ENCODE data around the gene ZDHHC11B.
"Not testable (repeated sequence)": the region's sequence is repeated elsewhere in the genome, so short reads cannot be mapped to it uniquely, and the experiment has no call there.

The ZDHHC11B gene

GRCh38 chr5:683551-684481, 100.7 kb downstream of the ZDHHC11B start:
- DNase-seq, result no peak

- DNase-seq, result not testable (repeated sequence)
These were observed 101.7 kb downstream of the ZDHHC11B start for GRCh38 chr5:682651-683358.

DNA sequence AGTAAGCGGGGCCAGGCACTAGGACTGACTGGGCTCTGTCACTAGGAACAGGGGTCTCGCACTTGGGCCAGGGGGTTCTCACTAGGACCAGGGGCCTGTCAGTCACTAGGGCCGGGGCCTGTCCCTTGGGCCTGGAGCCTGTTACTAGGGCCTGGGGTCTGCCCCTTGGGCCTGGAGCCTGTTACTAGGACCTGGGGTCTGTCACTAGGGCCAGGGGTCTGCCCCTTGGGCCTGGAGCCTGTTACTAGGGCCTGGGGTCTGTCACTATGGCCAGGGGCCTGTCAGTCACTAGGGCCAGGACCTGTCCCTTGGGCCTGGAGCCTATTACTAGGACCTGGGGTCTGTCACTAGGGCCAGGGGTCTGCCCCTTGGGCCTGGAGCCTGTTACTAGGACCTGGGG, 102.3 kb downstream of the ZDHHC11B start:
- not testable (repeated sequence) for DNase-seq

DNA sequence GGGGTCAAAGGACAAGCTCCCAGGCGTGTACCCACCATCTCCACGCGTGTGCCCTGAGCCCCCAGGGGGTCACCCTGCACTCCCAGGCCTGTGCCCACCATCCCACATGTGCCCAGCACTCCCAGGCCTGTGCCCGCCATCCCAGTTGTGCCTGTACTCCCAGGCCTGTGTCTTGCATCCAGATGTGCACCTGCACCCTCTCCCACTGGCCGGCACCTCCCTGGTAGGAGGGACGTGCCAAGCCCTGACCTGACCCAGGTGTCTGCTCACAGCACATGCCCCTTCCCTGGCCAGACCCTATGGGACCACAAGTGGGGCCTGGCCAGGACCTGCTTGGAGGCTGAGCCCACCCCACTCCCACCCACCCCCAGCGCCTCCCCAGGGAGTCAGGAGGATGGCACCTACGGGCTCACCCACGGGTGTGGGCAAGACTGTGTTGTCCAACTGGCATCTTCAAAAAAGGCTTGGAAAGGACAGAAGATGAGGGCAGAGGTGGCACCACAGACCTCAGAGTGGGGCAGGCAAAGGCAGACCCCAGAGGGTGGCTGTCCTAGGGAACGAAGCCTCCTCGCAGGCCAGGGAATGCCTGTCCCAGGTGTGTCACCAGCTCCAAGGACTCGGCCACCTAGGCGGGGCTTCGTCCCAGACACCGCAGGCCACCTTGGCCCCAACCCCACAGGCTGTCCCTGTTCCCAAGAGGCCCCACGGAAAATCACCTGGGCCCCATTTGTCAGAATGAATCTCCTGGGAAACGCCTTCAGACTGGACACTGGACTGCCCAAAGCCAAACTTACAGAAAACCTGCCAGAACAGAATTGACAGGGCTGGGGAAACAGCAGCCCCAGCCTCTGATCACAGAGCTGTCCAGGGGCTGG, 103.0 kb downstream of the ZDHHC11B start:
- DNase-seq, result not testable (repeated sequence)

DNA sequence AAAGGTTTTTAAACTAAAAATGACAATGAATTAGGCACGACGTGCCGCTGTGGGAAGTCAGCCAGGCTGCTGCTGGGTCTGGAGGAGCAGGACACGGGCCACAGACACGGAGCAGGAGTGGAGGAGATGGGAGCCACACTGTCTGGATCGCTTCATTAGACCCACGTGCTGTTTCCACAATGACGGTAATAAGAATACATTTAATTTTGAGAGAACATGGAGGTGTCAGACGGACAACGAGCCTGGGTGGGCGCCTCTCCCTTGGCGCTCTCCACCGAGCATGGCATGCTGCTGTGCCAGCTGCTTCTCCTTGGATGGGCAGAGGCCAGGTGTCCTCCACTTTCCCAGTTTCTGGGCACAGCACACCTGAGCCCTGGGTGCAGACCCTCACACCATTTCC, 103.7 kb downstream of the ZDHHC11B start:
- not testable (repeated sequence) for DNase-seq

GRCh38 chr5:680118-680795, 104.3 kb downstream of the ZDHHC11B start:
- not testable (repeated sequence) for DNase-seq

DNA sequence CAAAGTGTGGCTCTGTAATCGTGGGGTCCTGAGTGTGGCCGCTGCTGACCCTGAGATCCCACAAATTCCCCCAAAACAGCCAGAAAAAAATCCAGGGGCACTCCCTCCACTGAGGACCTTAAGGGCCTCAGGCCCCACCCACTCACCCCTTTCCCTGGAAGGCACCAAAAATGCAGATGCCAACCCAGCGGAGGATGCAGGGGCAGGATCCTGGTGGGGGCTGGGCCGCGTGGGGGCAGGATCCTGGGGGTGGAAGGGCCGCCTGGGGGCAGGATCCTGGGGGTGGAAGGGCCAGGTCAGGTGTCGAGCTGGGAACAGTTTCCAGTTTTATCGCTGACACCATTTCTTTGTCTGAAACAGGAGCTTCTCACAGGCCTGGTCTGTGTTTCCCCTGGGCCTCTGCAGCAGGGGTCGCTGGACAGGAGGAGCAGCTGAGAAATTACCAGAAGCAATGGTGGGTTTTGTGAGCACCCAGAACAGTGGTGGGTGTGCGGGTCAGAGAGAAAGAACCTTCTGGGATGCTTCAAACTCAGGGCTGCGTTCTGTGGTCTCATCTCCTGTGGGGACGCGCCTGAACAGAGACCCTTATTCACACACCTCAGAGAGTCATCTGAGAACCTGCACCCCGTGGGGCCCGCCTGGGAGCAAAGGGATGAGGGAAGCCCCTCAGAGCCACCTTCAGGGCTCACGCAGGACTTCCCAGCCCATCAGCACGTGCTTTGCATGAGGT, 105.2 kb downstream of the ZDHHC11B start:
- DNase-seq, result not testable (repeated sequence)

DNA sequence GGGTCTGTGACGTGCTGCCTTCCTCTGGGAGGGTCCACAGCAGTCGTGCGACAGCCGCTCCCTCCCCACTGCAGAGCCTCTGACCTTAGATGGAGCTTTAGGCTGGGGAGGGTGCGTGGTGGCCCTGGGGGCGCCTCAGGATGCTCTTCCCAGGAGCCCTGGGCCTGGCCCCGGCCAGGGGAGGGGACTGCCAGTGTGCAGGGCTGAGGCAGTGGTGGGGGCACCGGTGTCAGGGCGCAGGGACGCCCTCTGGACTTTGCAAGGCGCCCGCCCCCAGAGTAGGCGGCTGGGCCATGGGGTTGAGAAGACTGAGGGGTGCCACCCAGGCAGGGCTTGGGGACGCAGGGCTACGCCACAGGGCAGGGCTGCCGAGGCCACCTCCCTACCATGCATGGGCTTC, 106.0 kb downstream of the ZDHHC11B start:
- not testable (repeated sequence) for DNase-seq

- DNase-seq, result no peak
These were observed 107.1 kb downstream of the ZDHHC11B start for GRCh38 chr5:677131-678101.

DNA sequence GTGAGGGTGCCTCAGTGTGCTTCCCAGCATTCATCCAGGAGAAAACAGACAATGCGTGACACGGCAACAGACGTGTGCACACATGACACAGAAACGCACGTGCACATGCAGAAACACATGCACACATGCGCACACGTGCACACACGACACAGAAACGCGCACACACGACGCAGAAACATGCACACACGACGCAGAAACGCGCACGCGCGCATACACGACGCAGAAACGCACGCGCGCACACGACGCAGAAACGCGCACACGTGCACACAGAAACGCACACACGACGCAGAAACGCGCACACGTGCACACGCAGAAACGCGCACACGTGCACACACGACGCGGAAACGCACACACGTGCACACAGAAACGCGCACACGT, 107.8 kb downstream of the ZDHHC11B start:
- no peak for DNase-seq

GRCh38 chr5:675871-676698, 108.4 kb downstream of the ZDHHC11B start:
- DNase-seq, result no peak

DNA sequence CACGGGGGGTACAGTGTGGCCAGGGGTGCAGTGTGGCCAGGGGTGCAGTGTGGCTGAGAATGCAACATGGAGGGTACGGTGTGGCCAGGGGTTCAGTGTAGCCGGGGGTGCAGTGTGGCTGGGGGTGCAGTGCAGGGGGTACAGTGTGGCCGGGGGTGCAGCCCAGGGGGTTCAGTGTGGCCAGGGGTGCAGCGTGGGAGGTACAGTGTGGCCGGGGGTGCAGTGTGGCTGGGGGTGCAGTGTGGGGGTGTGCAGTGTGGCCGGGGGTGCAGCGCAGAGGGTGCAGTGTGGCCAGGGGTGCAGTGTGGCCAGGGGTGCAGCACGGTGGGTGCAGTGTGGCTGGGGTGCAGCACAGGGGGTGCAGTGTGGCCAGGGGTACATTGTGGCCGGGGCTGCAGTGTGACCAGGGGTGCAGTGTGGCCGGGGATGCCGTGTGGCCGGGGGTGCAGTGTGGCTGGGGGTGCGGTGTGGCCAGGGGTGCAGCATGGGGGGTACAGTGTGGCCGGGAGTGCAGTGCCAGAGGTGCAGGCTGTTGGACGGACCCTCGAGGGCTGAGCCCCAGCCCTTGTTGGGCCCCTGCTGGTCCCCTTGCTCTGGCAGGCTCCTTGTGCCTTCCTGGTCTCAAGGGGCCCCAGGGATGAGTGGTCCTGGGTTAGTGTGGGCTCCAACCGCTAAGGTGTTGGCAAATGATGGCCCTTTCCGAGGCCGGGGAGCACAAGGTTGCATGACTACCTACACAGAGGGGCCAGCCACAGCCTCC, 109.2 kb downstream of the ZDHHC11B start:
- DNase-seq, result no peak

- DNase-seq, result no peak
These were observed 109.9 kb downstream of the ZDHHC11B start for GRCh38 chr5:674630-675011.

DNA sequence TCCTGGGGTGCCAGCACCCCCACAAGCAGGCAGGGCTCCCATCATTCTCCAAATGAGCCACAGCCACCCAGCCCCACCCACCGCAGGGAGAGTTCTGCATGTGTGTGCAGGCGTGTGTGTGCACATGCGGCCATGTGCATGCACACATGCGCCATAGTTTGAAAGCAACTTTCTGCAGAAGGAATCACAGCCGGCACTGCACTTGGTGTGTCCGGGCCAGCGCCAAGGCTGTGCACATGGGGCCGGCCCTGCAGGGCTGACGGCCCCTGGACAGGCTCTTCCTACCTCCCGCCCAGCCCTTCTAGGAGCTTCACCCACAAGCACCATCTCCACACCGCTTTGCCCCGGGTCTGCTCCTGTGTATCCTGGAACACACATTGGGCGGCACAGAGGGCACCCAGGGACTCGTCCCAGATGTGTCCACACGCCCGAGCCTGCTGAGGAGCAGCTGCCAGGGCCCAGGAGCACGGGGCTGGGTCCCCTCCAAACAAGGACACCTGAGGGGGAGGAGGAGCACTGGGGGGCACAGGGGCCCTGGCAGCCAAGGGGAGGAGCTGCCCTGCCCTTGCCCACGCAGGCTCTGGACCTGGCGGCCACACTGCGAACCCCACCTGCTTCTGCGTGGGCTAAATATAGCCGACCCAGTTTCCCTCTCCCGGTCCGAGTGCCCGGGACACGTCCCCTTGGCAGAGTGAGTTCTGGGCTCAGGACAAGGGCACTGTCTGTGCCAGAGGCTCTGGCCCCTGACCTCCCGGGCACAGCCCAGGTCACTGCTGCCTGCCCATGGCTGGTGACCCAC, 110.5 kb downstream of the ZDHHC11B start:
- DNase-seq, result no peak

GRCh38 chr5:673161-673830, 111.2 kb downstream of the ZDHHC11B start:
- no peak for DNase-seq

- DNase-seq, result peak; percentile 84 to 87
These were observed 112.0 kb downstream of the ZDHHC11B start for GRCh38 chr5:672329-673160.
